Measurements from ENCODE around the gene PCDHGC3.

- TF ChIP-seq, protein P1, sequence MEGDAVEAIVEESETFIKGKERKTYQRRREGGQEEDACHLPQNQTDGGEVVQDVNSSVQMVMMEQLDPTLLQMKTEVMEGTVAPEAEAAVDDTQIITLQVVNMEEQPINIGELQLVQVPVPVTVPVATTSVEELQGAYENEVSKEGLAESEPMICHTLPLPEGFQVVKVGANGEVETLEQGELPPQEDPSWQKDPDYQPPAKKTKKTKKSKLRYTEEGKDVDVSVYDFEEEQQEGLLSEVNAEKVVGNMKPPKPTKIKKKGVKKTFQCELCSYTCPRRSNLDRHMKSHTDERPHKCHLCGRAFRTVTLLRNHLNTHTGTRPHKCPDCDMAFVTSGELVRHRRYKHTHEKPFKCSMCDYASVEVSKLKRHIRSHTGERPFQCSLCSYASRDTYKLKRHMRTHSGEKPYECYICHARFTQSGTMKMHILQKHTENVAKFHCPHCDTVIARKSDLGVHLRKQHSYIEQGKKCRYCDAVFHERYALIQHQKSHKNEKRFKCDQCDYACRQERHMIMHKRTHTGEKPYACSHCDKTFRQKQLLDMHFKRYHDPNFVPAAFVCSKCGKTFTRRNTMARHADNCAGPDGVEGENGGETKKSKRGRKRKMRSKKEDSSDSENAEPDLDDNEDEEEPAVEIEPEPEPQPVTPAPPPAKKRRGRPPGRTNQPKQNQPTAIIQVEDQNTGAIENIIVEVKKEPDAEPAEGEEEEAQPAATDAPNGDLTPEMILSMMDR (conservative IDR thresholded peaks at IDR 0.05; ENCODE audit: low read depth, low read length), result no peak
- TF ChIP-seq ELK1 (IDR thresholded peaks at IDR 0.05; ENCODE audit: borderline replicate concordance, low read depth, low read length) (no peak), BHLHE40 (IDR thresholded peaks at IDR 0.05; ENCODE audit: low read depth, low read length) (no peak), RFX5 (IDR thresholded peaks at IDR 0.05; ENCODE audit: low read depth, low read length) (no peak), USF2 (IDR thresholded peaks at IDR 0.05; ENCODE audit: low read depth, low read length) (no peak), RAD21 (IDR thresholded peaks at IDR 0.05; ENCODE audit: low read length) (no peak)
These were observed 19.1 kb downstream of the PCDHGC3 start for GRCh38 chr5:141494761-141495452.

Measured in IMR-90 (cell line).